H1 (cell line): ENCODE results near the gene TMEM151B. TPM values are rescaled to one million over a fixed set of nuclear protein-coding genes. Genes with fewer than 3 reads are reported as not detected.

ENCODE experiments used
- ASH2L ChIP-seq: fragments of 200-600, 300-600 bp; sonication (generic); IDR thresholded peaks from one replicate; pipeline ENCODE4 v1.7.1; 2017; ENCODE audit warnings: low read length
- CREB1 ChIP-seq: IDR thresholded peaks from 2 replicates; pipeline ENCODE4 v1.6.1; 2012; ENCODE audit warnings: inconsistent platforms
- HDAC2 ChIP-seq, 2 experiments: fragments of 300-600 bp in 1 of 2; sonication (generic) in 1 of 2; IDR thresholded peaks; 2 replicates each; pipeline ENCODE4 v1.6.1; 2011 to 2012; ENCODE audit warnings: low read depth in 2 of 2, low read length in 2 of 2, mild to moderate bottlenecking in 2 of 2, moderate library complexity in 2 of 2, borderline replicate concordance in 1 of 2, inconsistent platforms in 1 of 2
- KDM5A ChIP-seq: fragments of 200-600 bp; IDR thresholded peaks from 2 replicates; pipeline ENCODE4 v1.7.1; 2012; ENCODE audit warnings: mild to moderate bottlenecking, low read length, inconsistent platforms, mixed read lengths
- PHF8 ChIP-seq: fragments of 200-600 bp; sonication (generic); conservative IDR thresholded peaks from 2 replicates; pipeline ENCODE4 v1.7.1; 2012; ENCODE audit warnings: low read depth, mild to moderate bottlenecking, inconsistent platforms, low read length, moderate library complexity
- RAD21 ChIP-seq, 2 experiments: IDR thresholded peaks in 1 of 2; conservative IDR thresholded peaks in 1 of 2; 2 replicates each; pipeline ENCODE4 v1.6.1; 2011; ENCODE audit warnings: low read depth in 2 of 2, low read length in 2 of 2, improper control_type of control experiment in 1 of 2, inconsistent platforms in 1 of 2, mild to moderate bottlenecking in 1 of 2, moderate library complexity in 1 of 2
- SP1 ChIP-seq: IDR thresholded peaks from 2 replicates; pipeline ENCODE4 v1.6.1; 2011; ENCODE audit warnings: low read depth, low read length
- SP4 ChIP-seq: IDR thresholded peaks from 2 replicates; pipeline ENCODE4 v1.6.1; 2012; ENCODE audit warnings: low read length, inconsistent platforms
- TAF1 ChIP-seq: IDR thresholded peaks from 2 replicates; pipeline ENCODE4 v1.6.1; 2011; ENCODE audit warnings: mild to moderate bottlenecking, low read depth, low read length
- TAF7 ChIP-seq: optimal IDR thresholded peaks from 2 replicates; pipeline ENCODE3; 2011; ENCODE audit warnings: low read depth, mild to moderate bottlenecking, inconsistent platforms, low read length, moderate library complexity, borderline replicate concordance
- polyA plus RNA-seq, 7 experiments: library from polyadenylated mRNA; depleted of rRNA in 3 of 7; stranded (reverse) in 5 of 7; unstranded in 2 of 7; fragments of >200 nt in 5 of 7; fragments of 200-250 nt in 2 of 7; gene quantifications; 1 replicate in 5 of 7; 2 replicates in 1 of 7; 4 replicates in 1 of 7; pipeline versions ENCODE4 v1.2.1 to v1.2.3, GENCODE V29; 2011 to 2013; ENCODE audit warnings: missing spikeins in 2 of 7, mixed read lengths in 2 of 7
- total RNA-seq: library from RNA; stranded (reverse); fragmentation: NEBNext Ultra II Directional; extraction: Animal tissue kit (Norgen Biotek cat#: 25700); gene quantifications from 2 replicates; pipeline ENCODE4 v1.2.1, GENCODE V29; 2021
- TF ChIP-seq, protein P1 (sequence below): IDR thresholded peaks from 2 replicates; pipeline ENCODE4 v1.6.1; 2011; ENCODE audit warnings: low read depth, mild to moderate bottlenecking, low read length; ENCODE audit not compliant: insufficient read depth

Gene TMEM151B
- total and polyA plus RNA-seq, 2 of the 8 experiments (the other 6 are each of a cell fraction or from before 2014, with no cell fraction given), result 8.0 to 15.5 TPM

DNA sequence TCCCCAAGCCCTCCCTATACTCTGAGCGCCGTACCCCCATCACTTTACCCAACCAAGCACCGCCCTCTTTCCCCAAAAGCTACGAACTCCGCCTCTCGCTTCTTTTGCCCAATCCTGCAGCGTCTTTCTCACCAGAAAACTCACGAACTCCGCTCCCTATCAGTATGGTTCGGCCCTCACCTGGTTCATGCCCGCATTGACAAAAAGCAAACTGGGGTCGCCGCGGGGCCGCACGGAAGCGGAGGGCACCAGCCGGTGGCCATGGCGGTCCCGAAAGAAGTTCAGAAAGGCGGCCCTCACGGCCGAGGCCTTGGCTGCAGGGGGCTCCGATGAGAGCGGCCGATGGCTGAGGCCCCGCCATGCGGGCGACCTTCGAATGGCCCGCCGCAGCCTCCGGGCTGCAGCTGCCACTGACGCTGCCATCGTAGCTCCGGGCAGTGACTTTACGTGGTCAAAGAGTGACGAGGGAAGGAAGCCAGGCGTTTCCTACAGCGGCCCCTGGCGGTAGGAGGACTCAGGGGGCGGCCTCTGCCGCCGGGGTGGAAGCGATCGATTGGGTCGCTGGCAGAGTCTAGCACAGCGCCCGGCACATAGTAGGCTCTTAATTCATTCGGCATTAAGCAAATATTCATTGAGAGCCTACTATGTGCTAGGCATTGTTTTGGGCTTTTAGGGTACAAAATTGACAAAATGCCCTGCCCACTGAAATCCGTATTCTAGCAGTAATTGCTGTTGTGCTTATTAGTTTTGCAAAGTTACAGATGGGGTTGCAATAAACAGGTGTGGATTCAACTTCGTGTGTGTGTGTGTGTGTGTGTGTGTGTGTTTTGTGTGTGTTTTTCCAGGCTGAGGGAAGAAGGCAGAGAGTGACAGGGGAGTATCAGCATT lies 42.9 kb downstream of the TMEM151B start, which contains the start of gene AARS2 (continued):
- TF ChIP-seq, protein P1, sequence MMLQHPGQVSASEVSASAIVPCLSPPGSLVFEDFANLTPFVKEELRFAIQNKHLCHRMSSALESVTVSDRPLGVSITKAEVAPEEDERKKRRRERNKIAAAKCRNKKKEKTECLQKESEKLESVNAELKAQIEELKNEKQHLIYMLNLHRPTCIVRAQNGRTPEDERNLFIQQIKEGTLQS, result no peak
- TF ChIP-seq KDM5A, result peak; percentile 62; the same call in 1 of the 2 replicates
- peak; percentile 100 for TF ChIP-seq PHF8
- TF ChIP-seq SP4, result peak; percentile 83; the same call in 1 of the 2 replicates
- TF ChIP-seq TAF1, result peak; percentile 99
- 0 out of 4 replicates have a peak, but pooled peaks of 1 of the 2 experiments have one; percentile 2 for TF ChIP-seq HDAC2 (IDR thresholded peaks at IDR 0.05; ENCODE audit: borderline replicate concordance in 1 of 2, low read depth in 2 of 2, low read length in 2 of 2)
- TF ChIP-seq ASH2L, result peak; percentile 85
- TF ChIP-seq CREB1, result peak; percentile 89
- TF ChIP-seq TAF7, result peak; percentile 98
- peak; percentile 80 for TF ChIP-seq SP1
- TF ChIP-seq RAD21 (IDR thresholded peaks at IDR 0.05 in 1 of 2, conservative IDR thresholded peaks at IDR 0.05 in 1 of 2; ENCODE audit: low read depth in 2 of 2, low read length in 2 of 2), result peak; percentile 5 to 36; a peak in 2 of 4 replicates
